NCI-H2196 (cell line): ENCODE measurements around the gene GRIK4.
"Not testable (repeated sequence)": the region's sequence is repeated elsewhere in the genome, so short reads cannot be mapped to it uniquely, and the experiment has no call there.

ENCODE experiments used
- DNase-seq: peaks from one replicate; lab custom pipeline; 2025; ENCODE audit not compliant: unreplicated experiment; lab: John Stamatoyannopoulos, UW

Gene GRIK4

DNA sequence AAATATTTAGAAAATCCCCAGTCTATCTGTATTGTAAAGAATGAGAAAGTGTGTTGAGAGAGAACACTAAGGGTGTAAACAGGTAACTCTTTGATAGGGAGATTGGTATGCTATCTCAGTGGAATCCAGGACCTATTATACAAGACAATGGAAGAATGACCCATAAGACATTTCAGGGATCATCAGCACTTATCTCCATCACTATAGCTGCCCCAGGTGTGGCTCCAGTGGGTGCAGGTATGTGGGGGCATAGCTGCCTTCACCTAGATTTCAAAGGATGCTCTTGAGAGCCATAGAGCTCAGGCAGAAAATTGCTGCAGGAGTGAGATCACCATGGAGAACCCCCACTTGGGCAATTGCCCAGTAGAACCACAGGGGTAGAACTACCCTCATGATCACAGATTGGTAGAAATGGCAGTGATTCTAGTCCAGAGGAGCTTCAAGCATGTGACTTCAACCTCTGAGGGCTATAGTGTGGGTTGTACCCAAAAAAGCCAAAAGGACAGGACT is 260.1 kb downstream of the GRIK4 start:
- no peak for DNase-seq

GRCh38 chr11:120773501-120774031 is 262.0 kb downstream of the GRIK4 start:
- DNase-seq, result no peak

- no peak for DNase-seq
Observed at GRCh38 chr11:120774591-120775386, 263.2 kb downstream of the GRIK4 start.

- DNase-seq, result no peak
Observed at GRCh38 chr11:120775986-120776951, 264.7 kb downstream of the GRIK4 start.

GRCh38 chr11:120778685-120779490 is 267.3 kb downstream of the GRIK4 start:
- no peak for DNase-seq

DNA sequence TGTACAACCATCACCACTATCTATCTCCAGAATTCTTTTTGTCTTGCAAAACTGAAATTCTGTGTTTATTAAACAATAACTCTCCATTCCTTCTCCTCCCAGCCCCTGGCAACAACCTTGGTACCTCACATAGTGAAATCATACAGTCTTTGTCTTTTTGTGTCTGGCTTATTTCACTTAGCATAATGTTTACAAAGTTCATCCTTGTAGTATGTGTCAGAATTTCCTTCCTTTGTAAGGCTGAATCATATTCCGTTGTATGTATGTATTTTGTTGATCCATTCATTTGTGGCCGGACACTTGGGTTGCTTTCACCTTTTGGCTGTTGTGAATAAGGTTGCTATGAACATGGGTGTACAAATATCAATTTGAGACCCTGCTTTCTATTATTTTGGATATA is 268.7 kb downstream of the GRIK4 start:
- DNase-seq, result no peak

- no peak for DNase-seq
Observed at GRCh38 chr11:120781486-120782120, 270.1 kb downstream of the GRIK4 start.

- DNase-seq, result no peak
Observed at GRCh38 chr11:120784566-120785251, 273.2 kb downstream of the GRIK4 start.

GRCh38 chr11:120785576-120785975 is 274.0 kb downstream of the GRIK4 start:
- no peak for DNase-seq

DNA sequence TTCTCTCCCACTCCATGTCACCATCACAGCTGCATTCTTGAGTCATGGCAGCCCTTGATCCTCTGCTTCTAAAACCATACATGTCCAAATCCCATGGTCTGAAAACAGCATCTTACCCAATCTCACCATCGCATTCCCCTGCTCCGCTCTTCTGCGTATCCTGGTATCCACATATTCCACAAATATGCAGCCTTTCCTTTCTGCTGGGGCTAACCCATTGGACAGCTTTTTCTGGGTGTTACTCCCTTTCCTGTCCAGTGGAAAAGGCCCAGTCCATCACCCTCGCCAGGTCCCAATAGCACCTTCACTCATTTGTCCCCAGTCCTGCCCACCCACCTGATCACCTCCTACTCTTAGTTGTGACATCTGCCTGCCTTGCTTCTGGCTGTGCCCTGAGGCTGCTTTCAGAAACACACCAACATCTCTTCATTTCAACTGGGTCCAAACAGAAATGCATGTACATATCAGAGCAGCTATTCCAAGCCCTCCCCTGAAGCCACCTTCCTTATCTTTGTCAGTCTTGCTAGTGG is 274.7 kb downstream of the GRIK4 start:
- no peak for DNase-seq

- DNase-seq, result not testable (repeated sequence)
Observed at GRCh38 chr11:120787224-120787623, 275.7 kb downstream of the GRIK4 start.

DNA sequence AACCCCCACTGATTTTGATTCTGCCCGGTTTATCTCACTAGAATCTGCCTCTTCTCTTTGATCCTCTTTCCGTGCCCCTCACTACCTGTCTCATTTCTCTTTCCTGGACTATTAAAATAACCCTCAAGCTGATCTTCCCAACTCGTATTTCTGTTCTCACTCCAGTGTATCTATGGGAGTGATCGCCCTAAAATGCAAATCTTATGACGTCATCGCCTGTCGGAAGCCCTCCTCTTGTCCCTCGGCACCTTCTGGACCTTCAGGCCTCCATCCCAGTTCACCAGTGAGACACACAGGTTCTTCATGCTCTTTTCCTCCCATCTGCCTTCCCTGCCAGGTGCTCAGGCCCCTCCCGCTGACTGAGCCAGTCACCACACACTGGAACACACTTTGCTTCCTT is 277.8 kb downstream of the GRIK4 start:
- no peak for DNase-seq

DNA sequence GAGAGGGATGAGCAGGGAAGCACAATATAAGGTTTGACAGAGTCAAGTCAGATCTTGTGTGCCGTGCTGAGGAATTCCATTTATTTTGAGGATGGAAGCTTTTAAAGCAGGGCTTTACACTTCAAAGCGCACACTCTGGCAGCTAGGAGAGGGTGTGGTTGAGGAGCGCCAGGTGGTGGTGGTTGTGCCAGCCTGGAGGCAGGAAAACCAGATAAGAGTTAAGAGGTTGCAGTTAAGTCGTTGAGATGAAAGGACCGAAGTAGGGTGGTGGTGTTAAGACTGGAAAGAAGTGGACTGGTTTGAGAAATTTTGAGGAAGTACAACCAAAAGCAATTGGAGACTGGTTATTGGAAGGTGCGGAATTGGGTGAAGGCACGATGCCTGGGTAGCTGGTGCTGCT is 280.8 kb downstream of the GRIK4 start:
- no peak for DNase-seq

DNA sequence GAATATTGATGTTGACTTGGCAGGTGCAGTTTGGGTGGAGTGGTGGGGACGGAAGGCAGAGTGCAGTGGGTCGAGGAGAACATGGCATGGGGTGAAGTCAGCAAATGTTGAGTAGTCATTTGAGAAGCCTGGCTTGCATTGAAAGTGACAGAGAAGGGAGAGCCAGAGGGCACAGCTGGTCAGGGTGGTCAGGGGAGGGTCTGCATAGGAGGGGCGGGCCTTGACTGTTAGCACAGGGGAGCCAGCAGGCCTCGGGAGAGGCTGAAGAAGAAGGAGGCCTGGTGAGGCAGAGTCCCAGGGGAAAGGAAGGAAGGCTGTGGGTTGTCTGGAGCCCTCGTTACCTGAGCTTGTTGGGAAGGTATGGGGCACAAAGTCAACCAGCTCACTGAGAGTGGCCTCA is 281.6 kb downstream of the GRIK4 start:
- DNase-seq, result no peak

DNA sequence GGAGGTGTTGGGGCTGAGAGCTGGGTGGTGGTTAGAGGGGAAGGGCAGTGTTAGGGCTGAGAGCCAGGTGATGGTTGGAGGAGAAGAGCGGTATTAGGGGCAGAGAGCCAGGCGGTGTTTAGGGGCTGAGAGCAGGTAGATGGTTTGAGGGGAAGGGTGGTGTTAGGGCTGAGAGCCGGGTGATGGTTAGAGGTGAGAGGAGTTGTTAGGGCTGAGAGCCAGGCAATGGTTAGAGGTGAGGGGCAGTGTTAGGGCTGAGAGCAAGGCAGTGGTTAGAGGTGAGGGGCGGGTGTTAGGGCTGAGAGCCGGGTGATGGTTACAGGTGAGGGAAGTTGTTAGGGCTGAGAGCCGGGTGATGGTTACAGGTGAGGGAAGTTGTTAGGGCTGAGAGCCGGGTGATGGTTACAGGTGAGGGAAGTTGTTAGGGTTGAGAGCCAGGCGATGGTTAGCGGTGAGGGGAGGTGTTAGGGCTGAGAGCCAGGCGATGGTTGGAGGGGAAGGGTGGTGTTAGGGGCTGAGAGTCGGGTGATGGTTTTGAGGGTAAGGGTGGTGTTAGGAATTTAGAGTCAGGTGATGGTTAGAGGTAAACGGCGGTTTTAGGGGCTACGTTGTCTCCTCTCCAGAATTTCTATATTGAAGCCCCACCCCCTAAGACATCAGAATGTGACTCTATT is 282.4 kb downstream of the GRIK4 start:
- DNase-seq, result no peak

DNA sequence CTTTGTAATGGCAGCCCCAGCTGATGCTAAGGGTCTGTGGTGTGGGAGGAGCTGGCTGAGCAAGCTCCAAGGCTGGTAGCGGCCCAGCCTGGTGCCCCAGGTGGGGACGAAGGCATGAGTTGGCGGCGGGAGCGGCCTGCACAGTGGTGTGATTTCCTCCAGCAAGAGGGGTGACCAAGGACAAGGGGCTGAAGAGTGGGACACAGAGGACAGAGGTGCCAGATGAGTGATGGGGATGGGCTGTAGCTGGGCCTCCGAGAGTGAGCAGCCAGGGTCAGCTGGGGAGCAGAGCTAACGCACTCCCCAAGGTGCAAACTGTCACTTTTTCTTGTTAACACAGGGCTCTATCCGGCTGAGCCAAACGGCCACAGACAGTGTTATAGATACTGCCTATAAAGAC is 283.2 kb downstream of the GRIK4 start:
- DNase-seq, result no peak

GRCh38 chr11:120795185-120795584 is 283.6 kb downstream of the GRIK4 start:
- DNase-seq, result no peak

DNA sequence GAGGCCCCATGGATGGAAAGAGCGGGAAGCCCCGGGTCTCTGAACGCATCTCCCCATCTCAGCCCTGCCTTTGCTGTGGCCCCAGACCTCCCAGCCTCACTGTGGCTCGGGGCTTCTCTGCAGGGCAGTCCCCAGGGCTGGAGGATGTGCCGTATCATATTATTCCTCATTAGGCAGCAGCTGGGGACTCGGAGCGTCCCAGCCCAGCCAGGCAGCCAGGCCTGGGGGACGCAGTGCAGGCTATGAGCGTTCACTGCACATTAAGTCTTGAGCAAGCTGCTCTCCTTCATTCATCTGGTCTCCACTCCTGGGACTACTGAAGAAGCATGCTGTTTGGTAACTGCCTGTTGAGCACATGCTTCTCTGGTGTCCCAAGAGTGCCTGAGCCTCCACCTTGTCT is 285.6 kb downstream of the GRIK4 start:
- DNase-seq, result no peak

DNA sequence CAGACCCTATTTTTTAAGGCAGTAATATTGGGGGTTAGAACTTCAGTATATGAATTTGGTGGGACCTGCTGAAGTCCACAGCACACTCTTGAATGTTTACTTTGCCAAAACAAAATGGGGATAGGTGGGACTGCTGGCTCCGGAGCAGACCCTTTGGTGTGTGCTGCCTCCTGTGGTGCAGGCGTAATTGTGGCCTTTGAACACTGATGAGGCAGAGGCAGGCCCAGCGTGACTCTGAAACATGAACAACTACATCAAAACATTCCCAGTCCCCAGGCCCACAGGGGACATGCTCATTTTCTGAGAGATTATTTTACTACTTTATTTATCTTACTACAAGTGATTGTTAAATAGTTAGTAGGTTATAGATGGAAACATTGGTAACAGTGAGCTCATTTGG is 287.3 kb downstream of the GRIK4 start:
- no peak for DNase-seq
